Fibroblast of lung (primary cell): ENCODE results near the gene NDFIP2. TPM values are rescaled to one million over a fixed set of nuclear protein-coding genes. Genes with fewer than 3 reads are reported as not detected.

Experiments
- DNase-seq, 2 donors: peaks; one replicate each; pipeline versions ENCODE4 v3.0.0 to v3.0.0-alpha.2; 2010; ENCODE audit warnings: low read depth in 2 of 2
- H2AFZ ChIP-seq: 2 replicates; pipeline ENCODE4 v1.5.1; 2012; ENCODE audit warnings: low read length, control low read depth, inconsistent platforms
- H3K27ac ChIP-seq: 2 replicates; pipeline ENCODE4 v1.5.1; 2011; ENCODE audit warnings: low read length, control low read depth; ENCODE audit not compliant: insufficient read depth
- H3K27me3 ChIP-seq: 2 replicates; pipeline ENCODE4 v1.5.1; 2011; ENCODE audit warnings: mild to moderate bottlenecking, low read length; ENCODE audit not compliant: control insufficient read depth, insufficient read depth
- H3K36me3 ChIP-seq: 2 replicates; pipeline ENCODE4 v1.5.1; 2011; ENCODE audit warnings: low read length; ENCODE audit not compliant: control insufficient read depth, insufficient read depth
- H3K4me1 ChIP-seq: 2 replicates; pipeline ENCODE4 v1.5.1; 2011; ENCODE audit warnings: low read length; ENCODE audit not compliant: control insufficient read depth, insufficient read depth; ENCODE audit errors: extremely low read depth
- H3K4me2 ChIP-seq: 2 replicates; pipeline ENCODE4 v1.5.1; 2011; ENCODE audit warnings: low read length, control low read depth; ENCODE audit not compliant: insufficient read depth; ENCODE audit errors: extremely low read depth
- H3K4me3 ChIP-seq, 4 experiments: fragments of 200-600 bp in 1 of 4; sonication (generic) in 1 of 4; replicated peaks in 1 of 4; 2 replicates each; pipeline ENCODE4 v1.5.1; 2011 to 2016; ENCODE audit warnings: low read length in 4 of 4, low read depth in 3 of 4, mild to moderate bottlenecking in 3 of 4, control low read depth in 2 of 4, inconsistent platforms in 1 of 4, mixed read lengths in 1 of 4; ENCODE audit not compliant: insufficient read depth in 1 of 4; ENCODE audit errors: control extremely low read depth in 1 of 4
- H3K79me2 ChIP-seq: 2 replicates; pipeline ENCODE4 v1.5.1; 2012; ENCODE audit warnings: mild to moderate bottlenecking, low read length, inconsistent platforms; ENCODE audit not compliant: control insufficient read depth, insufficient read depth
- H3K9ac ChIP-seq: 2 replicates; pipeline ENCODE4 v1.5.1; 2011; ENCODE audit warnings: mild to moderate bottlenecking, low read length, control low read depth; ENCODE audit not compliant: insufficient read depth
- H3K9me3 ChIP-seq: 2 replicates; pipeline ENCODE4 v1.5.1; 2012; ENCODE audit warnings: low read depth, low read length; ENCODE audit not compliant: control insufficient read depth, insufficient read depth
- H4K20me1 ChIP-seq: 2 replicates; pipeline ENCODE4 v1.5.1; 2011; ENCODE audit warnings: low read length; ENCODE audit not compliant: control insufficient read depth, insufficient read depth; ENCODE audit errors: extremely low read depth
- CTCF ChIP-seq, 2 donors: IDR thresholded peaks in 1 of 2; conservative IDR thresholded peaks in 1 of 2; 1 replicate in 1 of 2; 2 replicates in 1 of 2; pipeline ENCODE4 v1.5.1; 2011 to 2012; ENCODE audit warnings: low read length in 2 of 2, control low read depth in 1 of 2, inconsistent platforms in 1 of 2, low read depth in 1 of 2, mild to moderate bottlenecking in 1 of 2
- EZH2 ChIP-seq: IDR thresholded peaks from 2 replicates; pipeline ENCODE4 v1.5.1; 2012; ENCODE audit warnings: low read length, control low read depth, mild to moderate bottlenecking; ENCODE audit errors: missing control alignments
- polyA plus RNA-seq, 2 donors: library from polyadenylated mRNA; depleted of rRNA in 1 of 2; stranded (reverse) in 1 of 2; unstranded in 1 of 2; fragments of >200 nt; gene quantifications; 2 replicates each; pipeline ENCODE4 v1.2.1, GENCODE V29; 2011 to 2012; ENCODE audit warnings: missing spikeins in 1 of 2
- total RNA-seq: library from RNA; depleted of rRNA; stranded (reverse); fragments of >200 nt; gene quantifications from 2 replicates; pipeline ENCODE4 v1.2.1, GENCODE V29; 2014

Gene NDFIP2
- total and polyA plus RNA-seq, 2 donors (not counting 1 experiment from before 2014, with no cell fraction given), result 39.1 to 46.4 TPM

- Histone ChIP-seq H3K79me2 (no peaks in the 10 kb centered on the region), H3K4me2 (no peak overlapping the region), H3K27ac (no peak overlapping the region), H4K20me1 (no peaks in the 10 kb centered on the region), H3K27me3 (no peaks in the 10 kb centered on the region), H3K9ac (no peak overlapping the region), H3K4me1 (peaks cover 6% of the 10 kb centered on the region), H3K36me3 (no peaks in the 10 kb centered on the region), H2AFZ (no peak overlapping the region), H3K9me3 (no peaks in the 10 kb centered on the region), H3K4me3 (no peak overlapping the region)
- DNase-seq, result no peak
- TF ChIP-seq CTCF (conservative IDR thresholded peaks at IDR 0.05 in 1 of 2, IDR thresholded peaks at IDR 0.05 in 1 of 2; ENCODE audit: low read depth in 1 of 2, low read length in 2 of 2), result no peak
- no peak for TF ChIP-seq EZH2
These were observed 57.8 kb downstream of the NDFIP2 start for GRCh38 chr13:79538757-79539156.

GRCh38 chr13:79540504-79540903 is 59.5 kb downstream of the NDFIP2 start:
- Histone ChIP-seq H3K27me3 (no peaks in the 10 kb centered on the region), H3K4me2 (no peak overlapping the region), H3K27ac (no peak overlapping the region), H3K4me1 (no peaks in the 10 kb centered on the region), H3K9me3 (no peaks in the 10 kb centered on the region), H2AFZ (no peak overlapping the region), H3K79me2 (no peaks in the 10 kb centered on the region), H3K36me3 (no peaks in the 10 kb centered on the region), H4K20me1 (no peaks in the 10 kb centered on the region), H3K9ac (no peak overlapping the region), H3K4me3 (no peak overlapping the region)
- TF ChIP-seq EZH2, result no peak
- no peak for TF ChIP-seq CTCF (conservative IDR thresholded peaks at IDR 0.05 in 1 of 2, IDR thresholded peaks at IDR 0.05 in 1 of 2; ENCODE audit: low read depth in 1 of 2, low read length in 2 of 2)
- DNase-seq, result no peak

- H3K9ac ChIP-seq, result no peak overlapping the region
- peak; percentile 53 to 76 for DNase-seq
These were observed 60.6 kb downstream of the NDFIP2 start for GRCh38 chr13:79541426-79542049.

More at GRCh38 chr13:79541426-79542049, 60.6 kb downstream of the NDFIP2 start:
- Histone ChIP-seq H3K27me3 (no peaks in the 10 kb centered on the region), H3K4me3 (no peak overlapping the region), H3K79me2 (no peaks in the 10 kb centered on the region), H4K20me1 (no peaks in the 10 kb centered on the region), H3K4me1 (no peaks in the 10 kb centered on the region), H3K27ac (no peak overlapping the region), H2AFZ (no peak overlapping the region), H3K9me3 (no peaks in the 10 kb centered on the region), H3K4me2 (no peak overlapping the region), H3K36me3 (no peaks in the 10 kb centered on the region)
- TF ChIP-seq EZH2 (no peak), CTCF (conservative IDR thresholded peaks at IDR 0.05 in 1 of 2, IDR thresholded peaks at IDR 0.05 in 1 of 2; ENCODE audit: low read depth in 1 of 2, low read length in 2 of 2) (peak; percentile 30 to 57)
